Stimulated activated naive CD8-positive, alpha-beta T cell treated with anti-CD3 and anti-CD28 coated beads, Interleukin-15, amount 100 ng/mL, for 72 hours (primary cell): Measurements from ENCODE around the gene MYO5B.

Experiments used
- ATAC-seq: fragments of 150-1000 bp; cut with Tn5 transposase; 2 replicates; pipeline ENCODE4 v1.10.0; 2021; ENCODE audit warnings: mild to moderate bottlenecking, moderate library complexity
- DNase-seq, 2 donors: peaks; one replicate each; pipeline ENCODE4 v3.0.0; 2021 to 2022
- H3K27ac Mint-ChIP-seq, 2 donors: one replicate each; pipeline ENCODE4 v1.8.0; 2022; ENCODE audit warnings: mild to moderate bottlenecking in 2 of 2, mixed read lengths in 2 of 2, moderate library complexity in 2 of 2
- H3K27me3 Mint-ChIP-seq: one replicate; pipeline ENCODE4 v1.8.0; 2022; ENCODE audit warnings: mixed read lengths
- H3K4me1 Mint-ChIP-seq: one replicate; pipeline ENCODE4 v1.8.0; 2022; ENCODE audit warnings: mild to moderate bottlenecking, mixed read lengths
- H3K4me3 Mint-ChIP-seq, 2 donors: one replicate each; pipeline ENCODE4 v1.8.0; 2022; ENCODE audit warnings: mild to moderate bottlenecking in 2 of 2, mixed read lengths in 2 of 2, moderate library complexity in 1 of 2
- H3K9me3 Mint-ChIP-seq, 2 donors: one replicate each; pipeline ENCODE4 v1.8.0; 2022; ENCODE audit warnings: mixed read lengths in 2 of 2

MYO5B gene

DNA sequence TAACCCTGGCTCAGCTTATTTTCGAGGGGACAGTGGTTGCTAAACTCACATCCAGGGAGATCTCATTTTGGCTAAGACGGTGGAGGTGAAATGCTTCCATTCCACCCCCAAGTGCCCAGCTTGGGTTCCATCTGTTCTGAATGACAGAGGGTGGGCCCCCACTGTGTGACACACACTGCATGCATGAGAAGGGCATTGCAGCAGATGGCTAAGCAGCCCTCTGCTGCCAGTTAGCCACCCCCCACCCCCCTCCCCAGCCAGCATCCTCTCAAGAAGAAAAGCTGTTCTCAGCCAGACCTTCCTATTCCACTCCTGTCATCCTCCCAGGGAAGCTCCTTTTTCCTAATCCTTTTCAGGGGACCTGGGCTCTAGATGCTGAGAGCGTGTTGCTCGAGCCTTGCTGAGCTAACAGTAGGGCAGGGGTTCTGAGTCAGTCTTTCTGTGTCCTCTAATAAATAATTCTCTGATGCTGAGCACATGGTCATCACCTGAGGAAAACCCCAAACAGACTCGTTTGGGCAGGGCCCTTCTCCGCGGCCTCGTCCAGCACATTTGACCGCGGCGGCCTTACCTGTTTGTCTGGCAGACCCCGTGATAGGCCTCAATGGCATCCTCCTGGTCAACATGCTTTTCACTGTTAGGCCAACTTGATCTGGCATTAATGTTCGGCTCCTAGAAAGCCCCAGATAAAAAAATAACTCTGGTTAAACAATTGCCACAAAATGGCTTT is 332.1 kb downstream of the MYO5B start:
- DNase-seq (no peak), ATAC-seq (no peak)
- Mint-ChIP-seq H3K27me3 (no peaks in the 10 kb centered on the region), H3K9me3 (no peaks in the 10 kb centered on the region), H3K4me1 (peaks cover 6% of the 10 kb centered on the region), H3K4me3 (no peak overlapping the region), H3K27ac (no peak overlapping the region)

DNA sequence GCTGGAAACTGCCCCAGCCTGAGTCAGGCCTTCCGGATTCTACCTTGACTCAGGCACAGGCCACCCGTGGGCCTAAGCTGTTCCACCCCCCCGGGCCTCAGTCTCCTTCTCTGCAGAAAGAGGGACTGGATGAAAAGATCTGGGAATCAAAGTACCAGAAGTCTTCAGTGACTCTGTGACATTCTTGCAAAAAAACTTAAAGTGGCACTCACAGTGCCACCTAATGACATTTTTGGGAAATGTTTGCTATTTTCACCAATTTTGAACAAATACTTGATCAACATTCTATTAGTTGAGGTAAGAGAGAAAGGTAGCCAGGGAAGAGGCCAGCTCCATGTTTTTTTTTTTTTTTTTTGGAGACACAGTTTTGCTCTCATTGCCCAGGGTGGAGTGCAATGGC is 333.3 kb downstream of the MYO5B start:
- H3K27me3 Mint-ChIP-seq: no peaks in the 10 kb centered on the region
- no peak for DNase-seq

DNA sequence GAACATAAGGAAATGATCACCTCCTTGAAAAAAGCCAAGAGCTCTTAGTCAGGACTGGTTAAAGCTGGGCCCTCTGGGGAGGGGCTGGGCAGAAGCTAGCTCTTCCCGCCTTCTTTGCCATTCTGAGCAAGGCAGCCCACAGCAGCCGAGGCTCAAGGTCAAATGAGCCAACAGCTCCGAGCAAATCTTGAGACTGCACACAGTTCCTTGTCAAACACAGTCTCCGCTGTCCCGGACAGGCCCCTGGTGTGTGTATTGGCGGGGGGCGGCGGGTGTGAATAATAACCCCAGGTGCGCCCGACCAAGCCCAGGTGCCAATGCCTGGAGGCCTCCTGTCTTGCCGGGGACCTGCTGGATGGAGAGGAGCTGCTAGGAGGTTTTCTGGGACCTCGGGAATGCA is 335.2 kb downstream of the MYO5B start:
- DNase-seq (no peak), ATAC-seq (no peak)
- Mint-ChIP-seq H3K4me1 (peaks cover 6% of the 10 kb centered on the region), H3K27ac (no peak overlapping the region), H3K27me3 (no peaks in the 10 kb centered on the region), H3K4me3 (no peak overlapping the region), H3K9me3 (no peaks in the 10 kb centered on the region)

More for the DNA sequence above, 333.3 kb downstream of the MYO5B start:
- Mint-ChIP-seq H3K9me3 (no peaks in the 10 kb centered on the region), H3K27ac (no peak overlapping the region), H3K4me1 (peaks cover 6% of the 10 kb centered on the region), H3K4me3 (no peak overlapping the region)
- no peak for ATAC-seq

DNA sequence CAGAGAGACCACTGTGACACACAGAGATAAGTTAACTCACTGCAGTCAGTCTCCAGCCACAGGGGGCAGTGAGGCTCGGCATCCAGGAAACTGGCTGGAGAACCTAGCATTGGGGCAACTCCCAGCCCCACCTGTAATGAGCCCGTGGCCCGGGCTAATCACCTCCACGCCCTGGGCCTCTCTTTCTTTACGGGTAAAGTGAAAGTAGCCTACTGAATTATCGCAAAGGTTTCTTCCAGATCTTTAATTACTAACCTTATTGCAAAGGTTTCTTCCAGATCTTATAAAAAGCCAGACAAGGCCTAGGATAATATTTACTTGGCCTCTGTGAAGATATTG is 336.0 kb downstream of the MYO5B start:
- H3K27ac Mint-ChIP-seq: peak overlapping the region in 1 of 2 donors; percentile 27
- H3K4me3 Mint-ChIP-seq: no peak overlapping the region
- no peak for ATAC-seq
- no peaks in the 10 kb centered on the region for H3K27me3 Mint-ChIP-seq
- DNase-seq: no peak
- H3K9me3 Mint-ChIP-seq: no peaks in the 10 kb centered on the region
- H3K4me1 Mint-ChIP-seq: peaks cover 6% of the 10 kb centered on the region

DNA sequence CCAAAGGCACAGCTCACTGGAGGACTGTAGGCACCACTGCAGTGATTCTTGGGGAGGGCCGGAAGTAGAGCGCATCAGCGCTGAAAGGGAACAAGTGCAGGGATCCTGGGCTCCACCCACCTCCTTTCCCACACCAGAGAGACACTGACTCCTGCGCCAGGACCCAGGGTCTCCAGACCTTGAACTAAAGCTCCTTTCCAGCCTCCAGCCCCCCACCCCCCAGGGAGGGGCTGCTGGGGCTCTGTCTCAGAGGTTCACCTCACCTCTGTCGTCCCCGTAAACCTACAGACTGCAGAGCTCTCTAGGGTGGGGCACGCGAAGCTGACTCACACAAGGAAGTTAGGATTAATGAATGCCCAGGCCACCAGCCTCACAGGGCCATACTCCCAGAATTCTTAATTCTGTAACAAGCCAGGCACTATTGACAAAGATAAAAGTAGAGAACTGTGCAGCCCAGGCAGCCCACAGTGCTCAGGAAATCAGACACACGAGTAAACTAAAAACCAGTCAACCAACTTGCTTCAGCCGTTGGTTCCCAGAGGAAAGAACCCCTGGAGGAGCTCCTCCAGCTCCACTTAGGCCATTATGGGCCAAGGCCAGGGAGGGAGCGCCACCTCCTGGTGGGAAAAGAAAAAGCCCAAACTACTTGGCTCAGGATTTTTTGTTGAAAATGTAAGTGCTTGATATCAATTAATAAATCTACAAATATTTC is 336.5 kb downstream of the MYO5B start:
- Mint-ChIP-seq H3K4me3 (no peak overlapping the region), H3K27me3 (no peaks in the 10 kb centered on the region), H3K4me1 (peaks cover 6% of the 10 kb centered on the region), H3K27ac (no peak overlapping the region), H3K9me3 (no peaks in the 10 kb centered on the region)
- ATAC-seq (no peak), DNase-seq (peak; percentile 54 to 56)

DNA sequence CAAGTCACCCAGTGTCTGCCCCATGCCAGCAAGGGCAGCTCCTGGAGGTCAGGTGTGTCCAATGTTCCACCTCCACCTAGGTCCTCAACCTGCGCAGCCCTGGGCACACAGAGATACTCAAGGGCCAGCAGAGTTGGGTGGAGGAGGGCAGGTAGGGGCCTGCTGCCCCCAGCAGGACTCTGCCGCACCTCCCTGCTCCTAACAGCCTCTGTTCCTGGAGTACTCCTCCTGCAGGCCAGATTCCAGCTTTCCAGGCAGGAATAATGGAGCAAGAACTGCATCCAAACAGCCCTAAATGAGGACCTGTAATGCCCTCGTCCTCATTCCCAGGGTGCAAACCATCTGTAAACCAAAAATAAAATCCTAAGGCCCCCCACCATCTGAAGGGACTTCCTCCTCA is 337.2 kb downstream of the MYO5B start:
- no peaks in the 10 kb centered on the region for H3K9me3 Mint-ChIP-seq
- H3K4me3 Mint-ChIP-seq: no peak overlapping the region
- peaks cover 6% of the 10 kb centered on the region for H3K4me1 Mint-ChIP-seq
- ATAC-seq (no peak), DNase-seq (no peak)
- H3K27ac Mint-ChIP-seq: no peak overlapping the region
- H3K27me3 Mint-ChIP-seq: no peaks in the 10 kb centered on the region

DNA sequence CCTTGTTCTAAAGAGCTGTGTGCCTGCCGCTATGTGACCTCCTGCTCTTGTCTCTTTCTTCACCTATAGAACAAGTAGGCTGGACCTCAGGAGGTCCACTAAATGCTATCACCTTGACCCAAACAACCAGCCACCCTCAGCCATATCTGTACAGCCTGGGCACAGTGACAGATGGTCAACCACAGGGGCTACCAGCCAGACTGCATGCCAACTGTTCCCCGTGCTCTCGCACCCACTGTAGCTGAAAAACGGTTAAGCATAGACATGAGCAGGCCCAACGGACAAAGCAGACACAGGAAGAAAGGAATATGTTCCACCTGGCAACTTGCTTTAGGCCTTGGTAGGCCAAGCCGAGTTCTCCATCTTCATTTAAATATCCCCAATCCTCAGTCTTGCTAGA is 338.5 kb downstream of the MYO5B start:
- no peak overlapping the region for H3K27ac Mint-ChIP-seq
- ATAC-seq (no peak), DNase-seq (no peak)
- H3K9me3 Mint-ChIP-seq: no peaks in the 10 kb centered on the region
- peaks cover 6% of the 10 kb centered on the region for H3K4me1 Mint-ChIP-seq
- no peak overlapping the region for H3K4me3 Mint-ChIP-seq
- H3K27me3 Mint-ChIP-seq: no peaks in the 10 kb centered on the region

DNA sequence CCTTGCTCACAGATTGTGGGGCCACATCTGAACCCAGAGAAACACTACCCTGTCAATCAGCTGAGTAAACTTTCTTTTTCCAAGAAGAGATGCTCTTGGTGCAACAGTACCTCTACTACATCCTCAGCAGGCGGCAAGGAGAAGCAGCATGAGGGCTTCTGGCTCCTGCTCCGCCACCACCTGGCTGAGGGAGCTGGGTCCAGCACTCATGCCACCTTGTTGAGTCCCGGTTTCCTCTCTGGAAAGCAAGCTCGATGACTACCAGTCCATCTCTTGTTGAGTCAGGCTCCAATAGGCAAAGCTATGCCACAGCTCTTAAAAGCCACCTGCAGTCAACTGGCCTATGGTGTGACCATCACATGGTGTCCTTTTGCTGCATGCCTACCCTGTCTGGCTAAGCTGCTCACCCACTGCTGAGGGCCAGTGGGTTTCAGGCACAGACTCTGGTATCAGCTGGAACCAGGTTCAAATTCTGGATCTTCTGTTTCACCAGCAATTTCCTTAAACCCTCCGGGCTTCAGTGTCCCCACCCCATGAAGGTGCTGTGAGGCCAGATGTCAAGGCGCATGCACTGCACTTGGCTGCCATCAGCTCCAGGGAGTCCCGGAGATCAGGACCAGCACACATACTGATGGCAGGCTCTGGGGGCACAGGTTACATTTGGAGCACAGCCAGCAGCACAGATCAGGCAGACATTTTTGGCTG is 339.1 kb downstream of the MYO5B start:
- peaks cover 2% of the 10 kb centered on the region for H3K27me3 Mint-ChIP-seq
- no peaks in the 10 kb centered on the region for H3K9me3 Mint-ChIP-seq
- ATAC-seq: no peak
- peaks cover 6% of the 10 kb centered on the region for H3K4me1 Mint-ChIP-seq
- no peak overlapping the region for H3K27ac Mint-ChIP-seq
- DNase-seq: no peak
- H3K4me3 Mint-ChIP-seq: no peak overlapping the region

DNA sequence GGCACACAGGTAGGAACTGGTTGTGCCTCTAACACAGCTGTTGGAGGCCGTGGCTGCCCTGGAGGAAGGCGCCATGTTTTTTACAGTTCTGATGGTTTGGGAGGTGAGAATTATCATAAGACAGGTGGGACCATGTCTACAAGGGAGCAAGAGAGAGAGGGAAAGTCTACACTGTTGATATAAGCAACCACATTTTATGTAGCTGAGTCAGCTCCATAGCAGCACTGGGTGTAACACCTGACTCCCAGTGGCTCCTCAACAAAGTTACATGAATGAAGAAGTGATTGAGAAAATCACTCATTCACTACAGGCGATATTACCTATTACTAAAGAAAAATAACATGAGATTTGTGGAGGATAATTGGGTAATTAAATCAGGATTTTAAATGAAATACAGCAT is 340.3 kb downstream of the MYO5B start:
- DNase-seq (no peak), ATAC-seq (no peak)
- Mint-ChIP-seq H3K4me1 (peaks cover 6% of the 10 kb centered on the region), H3K27ac (peak overlapping the region in 1 of 2 donors; percentile 49), H3K27me3 (peaks cover 8% of the 10 kb centered on the region), H3K4me3 (no peak overlapping the region), H3K9me3 (no peaks in the 10 kb centered on the region)

DNA sequence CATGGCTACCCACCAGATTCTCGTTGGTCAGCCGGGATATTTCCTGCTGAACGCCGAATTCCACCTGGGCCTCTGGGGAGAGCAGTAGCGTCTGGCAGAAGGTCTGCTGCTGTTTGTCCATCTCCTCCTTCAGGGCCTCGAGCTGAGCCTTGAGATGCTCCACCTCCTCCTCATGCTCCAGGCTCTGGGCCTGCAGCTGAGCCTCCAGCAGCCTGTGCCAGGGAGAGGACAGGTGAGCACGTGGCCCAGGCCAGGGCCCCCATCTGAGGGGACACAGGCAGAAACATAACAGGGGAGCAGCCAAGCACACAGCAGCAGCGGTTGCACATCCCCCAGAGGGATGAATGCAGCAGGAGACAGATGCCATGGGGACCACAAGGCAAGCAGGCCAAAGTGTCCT is 341.5 kb downstream of the MYO5B start:
- Mint-ChIP-seq H3K4me1 (peaks cover 3% of the 10 kb centered on the region), H3K4me3 (no peak overlapping the region), H3K27ac (no peak overlapping the region), H3K27me3 (peaks cover 15% of the 10 kb centered on the region), H3K9me3 (no peaks in the 10 kb centered on the region)
- no peak for ATAC-seq
- DNase-seq: no peak

DNA sequence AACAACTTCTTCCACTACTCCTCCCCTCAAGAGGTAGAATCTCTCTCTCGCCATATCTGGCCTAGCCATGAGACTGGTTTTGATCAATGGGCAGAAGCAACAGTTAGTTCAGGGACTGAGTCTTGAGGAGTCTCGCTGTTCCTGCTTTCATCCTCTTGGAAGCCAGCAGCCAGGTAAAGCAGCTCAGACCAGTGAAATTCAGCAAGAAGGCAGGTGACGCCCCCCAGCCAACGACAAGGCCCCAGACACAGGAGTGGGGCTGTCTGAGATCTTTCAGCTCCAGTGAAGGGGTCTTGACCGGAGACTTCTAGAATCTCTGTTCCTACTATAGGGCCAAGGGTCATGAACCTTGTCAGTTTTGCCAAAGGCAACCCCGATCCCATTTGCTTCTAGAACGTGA is 341.9 kb downstream of the MYO5B start:
- H3K9me3 Mint-ChIP-seq: no peaks in the 10 kb centered on the region
- ATAC-seq: no peak
- peaks cover 19% of the 10 kb centered on the region for H3K27me3 Mint-ChIP-seq
- DNase-seq: no peak
- H3K27ac Mint-ChIP-seq: no peak overlapping the region
- H3K4me1 Mint-ChIP-seq: no peaks in the 10 kb centered on the region
- no peak overlapping the region for H3K4me3 Mint-ChIP-seq

DNA sequence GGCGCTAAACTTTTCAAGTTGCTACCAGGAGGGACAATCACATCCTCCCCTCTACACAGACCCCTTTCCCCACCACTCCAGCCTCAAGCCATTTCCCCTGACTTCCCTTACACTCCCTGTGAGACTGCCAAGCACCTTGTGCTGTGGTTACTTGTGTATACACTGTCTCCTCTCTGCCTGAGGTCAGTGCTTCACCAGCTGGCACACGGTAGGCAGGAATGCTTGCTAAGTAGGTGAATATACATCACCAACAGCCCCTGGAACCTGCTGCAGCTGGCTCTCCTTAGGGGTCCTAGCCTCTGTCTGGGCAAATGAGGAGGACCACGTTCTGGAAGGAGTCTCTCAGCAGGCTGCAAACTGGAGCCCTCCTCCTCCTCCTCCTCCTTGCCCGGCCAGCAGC is 343.3 kb downstream of the MYO5B start:
- ATAC-seq (peak; percentile 8), DNase-seq (no peak)
- H3K4me1 Mint-ChIP-seq: no peaks in the 10 kb centered on the region
- H3K9me3 Mint-ChIP-seq: no peaks in the 10 kb centered on the region
- H3K4me3 Mint-ChIP-seq: no peak overlapping the region
- peaks cover 25% of the 10 kb centered on the region for H3K27me3 Mint-ChIP-seq
- no peak overlapping the region for H3K27ac Mint-ChIP-seq

DNA sequence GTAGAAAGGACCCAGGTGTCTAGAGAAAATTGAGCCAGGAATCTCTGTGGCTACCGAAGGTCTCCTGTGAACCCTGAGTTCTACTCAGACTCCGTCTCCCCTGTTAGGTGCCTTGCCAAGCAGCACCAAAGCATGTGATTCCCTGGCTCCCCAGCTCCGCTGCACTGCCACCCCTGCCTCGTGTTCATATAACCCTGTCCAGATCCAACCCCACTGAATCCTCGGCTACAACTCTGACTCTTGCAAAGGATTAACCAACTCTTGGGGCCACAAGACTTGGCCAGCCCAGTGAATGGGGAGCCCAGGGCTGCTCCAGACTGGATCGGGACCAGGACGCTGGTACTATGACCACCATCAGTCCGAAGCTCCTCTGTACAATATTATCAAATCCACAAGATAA is 344.3 kb downstream of the MYO5B start:
- Mint-ChIP-seq H3K9me3 (no peaks in the 10 kb centered on the region), H3K4me3 (no peak overlapping the region), H3K27me3 (peaks cover 25% of the 10 kb centered on the region), H3K27ac (no peak overlapping the region), H3K4me1 (no peaks in the 10 kb centered on the region)
- ATAC-seq: no peak
- no peak for DNase-seq

DNA sequence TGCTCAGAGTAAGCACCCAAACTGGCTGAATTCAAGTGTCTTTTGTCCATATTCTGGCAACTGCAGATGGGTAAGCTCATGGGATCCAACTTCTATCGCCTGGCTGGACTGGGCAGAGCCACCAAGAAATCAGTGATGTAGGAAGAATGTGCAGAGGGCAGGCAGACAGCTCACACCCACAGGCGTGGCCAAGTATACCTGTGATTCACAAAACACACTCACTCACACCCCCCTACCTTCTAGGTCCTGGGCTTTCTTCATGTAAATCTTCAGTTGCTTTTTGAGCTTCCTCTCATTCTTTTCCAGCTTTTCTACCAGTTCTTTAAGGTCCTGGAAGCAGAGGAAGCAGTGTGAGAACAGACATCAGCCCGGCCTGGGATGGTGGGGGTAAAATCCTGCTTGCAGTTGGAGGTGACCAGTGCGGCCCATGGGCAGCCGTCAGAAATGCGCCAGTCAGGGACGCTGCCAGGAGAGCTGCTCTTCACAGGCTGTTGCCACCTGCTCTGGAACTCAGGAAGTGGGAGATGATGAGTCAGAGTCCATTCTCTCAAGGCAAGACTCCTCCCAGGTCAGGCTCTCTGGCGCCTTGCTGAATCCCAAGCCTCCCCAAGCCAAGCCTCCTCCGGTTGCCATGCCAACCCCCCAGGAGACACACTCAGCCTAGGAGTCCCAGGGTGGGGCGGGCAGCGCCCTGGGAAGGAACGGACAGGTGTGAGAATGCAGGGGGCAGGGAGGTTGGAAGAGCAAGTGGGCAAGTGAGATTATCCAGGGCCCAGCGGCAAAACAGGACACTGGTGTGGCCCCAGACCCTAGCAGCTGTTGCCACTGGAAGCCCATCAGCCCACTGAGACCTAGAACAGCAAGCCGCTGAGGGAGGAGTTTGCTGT is 345.4 kb downstream of the MYO5B start:
- ATAC-seq (no peak), DNase-seq (no peak)
- Mint-ChIP-seq H3K9me3 (no peaks in the 10 kb centered on the region), H3K27me3 (peaks cover 25% of the 10 kb centered on the region), H3K4me3 (no peak overlapping the region), H3K4me1 (no peaks in the 10 kb centered on the region), H3K27ac (no peak overlapping the region)

DNA sequence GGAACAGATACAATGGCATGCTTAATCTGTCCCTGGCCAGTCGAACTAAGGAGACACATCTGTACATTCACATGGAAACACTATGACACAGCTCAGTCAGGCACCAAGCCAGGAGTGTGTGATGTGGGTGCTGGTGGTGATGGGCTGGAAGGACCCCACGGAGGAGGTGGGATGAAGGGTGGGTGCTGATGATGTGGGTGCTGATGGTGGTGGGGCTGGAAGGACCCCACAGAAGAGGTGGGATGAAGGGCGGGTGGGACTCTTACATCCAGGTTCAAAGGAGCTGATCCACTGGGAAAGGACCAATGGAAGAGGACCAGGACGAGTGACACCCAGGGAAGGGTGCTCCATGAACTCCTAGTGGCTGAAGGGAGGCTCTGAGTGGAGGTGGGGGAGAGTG is 346.8 kb downstream of the MYO5B start:
- H3K27ac Mint-ChIP-seq: peak overlapping the region; percentile 38 to 59
- no peaks in the 10 kb centered on the region for H3K4me1 Mint-ChIP-seq
- no peak overlapping the region for H3K4me3 Mint-ChIP-seq
- peaks cover 25% of the 10 kb centered on the region for H3K27me3 Mint-ChIP-seq
- ATAC-seq: no peak
- no peak for DNase-seq
- H3K9me3 Mint-ChIP-seq: no peaks in the 10 kb centered on the region
